Ascending aorta (tissue), 2 donors: ENCODE measurements around the gene SLC2A13. TPM values are rescaled to one million over a fixed set of nuclear protein-coding genes. Genes with fewer than 3 reads are reported as not detected.

Source experiments
- DNase-seq, 2 donors: peaks; one replicate each; pipeline ENCODE4 v3.0.0-alpha.2; 2019; ENCODE audit warnings: low spot score in 2 of 2
- H3K27ac ChIP-seq, 2 donors: fragments of 200-600 bp; sonication (generic); one replicate each; pipeline ENCODE4 v1.5.1; 2016 to 2017; ENCODE audit warnings: mild to moderate bottlenecking in 1 of 2
- H3K27me3 ChIP-seq: fragments of 200-600 bp; sonication (generic); one replicate; pipeline ENCODE4 v1.5.1; 2017
- H3K36me3 ChIP-seq, 2 donors: fragments of 200-600 bp; sonication (generic); one replicate each; pipeline ENCODE4 v1.5.1; 2016
- H3K4me1 ChIP-seq, 2 donors: fragments of 200-600 bp; sonication (generic); one replicate each; pipeline ENCODE4 v1.5.1; 2016 to 2017; ENCODE audit warnings: mild to moderate bottlenecking in 1 of 2
- H3K4me3 ChIP-seq, 2 donors: fragments of 200-600 bp; sonication (generic); one replicate each; pipeline ENCODE4 v1.5.1; 2016 to 2017; ENCODE audit warnings: mild to moderate bottlenecking in 1 of 2
- H3K9me3 ChIP-seq, 2 donors: fragments of 200-600 bp; sonication (generic); one replicate each; pipeline ENCODE4 v1.5.1; 2016
- intact Hi-C: fragments of 100-400 bp; cut with DNase I; formaldehyde crosslinking; loops from one replicate; pipeline ENCODE4 v1.15.1; 2023
- total RNA-seq: library from RNA; depleted of rRNA; stranded (reverse); fragments of >200 nt; gene quantifications from one replicate; pipeline ENCODE4 v1.1.0, GENCODE V29; 2016
- TF ChIP-seq, protein P1 (sequence below), 3 experiments: fragments of 200-600 bp in 2 of 3; fragments of 450-650 bp in 1 of 3; sonication (generic) in 2 of 3; IDR thresholded peaks; one replicate each; pipeline ENCODE4 v1.5.1; 2016 to 2019; ENCODE audit warnings: antibody characterized with exemption in 3 of 3, mild to moderate bottlenecking in 1 of 3, moderate library complexity in 1 of 3

The SLC2A13 gene
- total RNA-seq, result 23.5 TPM

DNA sequence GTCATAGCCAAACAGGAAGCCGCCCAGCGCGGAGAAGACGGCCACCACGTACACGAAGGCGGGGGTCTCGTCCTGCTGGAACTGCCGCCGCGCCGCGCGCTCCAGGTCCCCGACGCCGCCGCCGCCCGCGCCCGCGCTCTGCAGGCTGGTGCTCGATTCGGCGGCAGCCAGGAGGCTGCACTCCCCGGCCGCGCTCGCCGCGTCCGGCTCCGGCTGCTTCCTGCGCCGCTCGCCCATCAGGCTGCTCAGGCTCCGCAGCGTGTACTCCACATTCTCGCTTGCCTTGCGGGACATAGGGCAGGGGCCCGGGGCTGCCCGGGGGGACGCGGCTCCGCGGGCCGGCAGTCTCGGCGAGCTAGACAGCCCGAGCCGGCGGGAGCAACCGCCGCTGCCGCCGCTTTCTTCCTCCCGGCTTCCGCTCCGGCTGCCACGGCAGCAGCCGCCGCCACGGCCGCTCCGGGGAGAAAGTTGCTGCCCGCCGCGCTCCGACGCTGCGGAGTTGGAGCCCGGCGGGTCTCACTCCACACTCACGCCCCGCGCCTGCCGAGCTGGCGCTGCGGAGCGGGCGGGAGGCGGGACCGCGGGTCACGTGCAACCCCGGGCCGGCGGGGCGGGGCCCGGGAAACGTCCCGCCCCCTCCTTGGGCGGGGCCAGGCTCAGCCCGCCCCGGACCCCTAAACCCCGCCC lies at the start of gene SLC2A13:
SLC2A13 (minus strand) TSS at position 567 of the 687 bp plus-strand sequence; CDS start at position 294, 273 bp downstream.
- Histone ChIP-seq H3K4me3 (peak within 1 kb of the TSS; percentile 91 to 96), H3K27ac (peak within 1 kb of the TSS; percentile 86 to 90), H3K4me1 (peaks cover 0 to 10% of the 10 kb centered on the region in 2 donors), H3K36me3 (no peaks in the 10 kb centered on the region), H3K9me3 (no peaks in the 10 kb centered on the region), H3K27me3 (no peaks in the 10 kb centered on the region)
- peak in 1 of 2 donors; percentile 87 for DNase-seq
- intact Hi-C loops, result loop anchor here (1.0 to 5.0 kb wide), 4 partner anchors 38 to 663 kb away; partner anchors contain the start of gene KIF21A
- TF ChIP-seq, protein P1, sequence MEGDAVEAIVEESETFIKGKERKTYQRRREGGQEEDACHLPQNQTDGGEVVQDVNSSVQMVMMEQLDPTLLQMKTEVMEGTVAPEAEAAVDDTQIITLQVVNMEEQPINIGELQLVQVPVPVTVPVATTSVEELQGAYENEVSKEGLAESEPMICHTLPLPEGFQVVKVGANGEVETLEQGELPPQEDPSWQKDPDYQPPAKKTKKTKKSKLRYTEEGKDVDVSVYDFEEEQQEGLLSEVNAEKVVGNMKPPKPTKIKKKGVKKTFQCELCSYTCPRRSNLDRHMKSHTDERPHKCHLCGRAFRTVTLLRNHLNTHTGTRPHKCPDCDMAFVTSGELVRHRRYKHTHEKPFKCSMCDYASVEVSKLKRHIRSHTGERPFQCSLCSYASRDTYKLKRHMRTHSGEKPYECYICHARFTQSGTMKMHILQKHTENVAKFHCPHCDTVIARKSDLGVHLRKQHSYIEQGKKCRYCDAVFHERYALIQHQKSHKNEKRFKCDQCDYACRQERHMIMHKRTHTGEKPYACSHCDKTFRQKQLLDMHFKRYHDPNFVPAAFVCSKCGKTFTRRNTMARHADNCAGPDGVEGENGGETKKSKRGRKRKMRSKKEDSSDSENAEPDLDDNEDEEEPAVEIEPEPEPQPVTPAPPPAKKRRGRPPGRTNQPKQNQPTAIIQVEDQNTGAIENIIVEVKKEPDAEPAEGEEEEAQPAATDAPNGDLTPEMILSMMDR (IDR thresholded peaks at IDR 0.05), result no peak

DNA sequence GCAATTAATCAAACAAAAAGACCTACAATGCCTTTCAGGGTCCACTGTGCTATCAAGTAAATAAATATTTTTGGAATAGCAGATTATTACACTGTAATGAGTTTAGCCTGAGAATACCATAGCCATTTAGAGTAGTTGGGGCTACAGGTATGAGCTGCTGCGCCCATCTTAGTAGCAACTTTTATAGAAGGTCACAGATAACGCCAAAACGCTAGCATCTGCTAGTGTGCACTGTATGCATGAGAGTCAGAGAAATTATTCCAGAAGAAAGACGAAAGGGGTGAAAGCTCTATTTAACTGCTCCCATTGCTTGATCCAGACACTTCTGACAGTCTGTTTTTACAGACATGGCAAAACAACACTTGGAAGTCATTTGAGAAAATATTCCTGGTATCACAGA lies 48.5 kb upstream of the SLC2A13 start:
- TF ChIP-seq, protein P1 (IDR thresholded peaks at IDR 0.05), result no peak
- H3K9me3 ChIP-seq, result no peaks in the 10 kb centered on the region
- intact Hi-C loops, result loop anchor here (5.0 kb wide), 2 partner anchors 68 to 158 kb away; partner anchors contain the start of gene LRRK2
- no peaks in the 10 kb centered on the region for H3K36me3 ChIP-seq
- no peak overlapping the region for H3K4me3 ChIP-seq
- H3K27me3 ChIP-seq, result no peaks in the 10 kb centered on the region
- DNase-seq, result no peak
- H3K4me1 ChIP-seq, result no peaks in the 10 kb centered on the region
- no peak overlapping the region for H3K27ac ChIP-seq

DNA sequence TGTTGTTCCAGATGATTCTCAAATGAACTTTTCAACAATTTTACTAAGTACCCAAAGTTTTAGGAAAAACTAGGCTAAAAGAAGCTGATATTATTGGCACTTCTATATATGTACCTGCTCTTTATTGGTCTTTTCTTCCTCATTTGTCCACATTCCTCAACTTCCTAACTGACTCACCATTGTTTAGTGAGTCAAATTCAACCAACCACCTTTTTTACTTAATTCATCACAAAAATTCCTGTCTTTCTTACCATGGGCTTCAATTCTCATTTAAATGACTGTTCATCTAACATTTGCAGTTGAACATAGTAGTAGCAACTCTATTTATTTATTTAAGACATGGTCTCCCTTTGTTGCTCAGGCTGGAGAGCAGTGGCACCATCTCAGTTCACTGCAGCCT lies 47.6 kb upstream of the SLC2A13 start:
- Histone ChIP-seq H3K4me3 (no peak overlapping the region), H3K27ac (no peak overlapping the region), H3K36me3 (no peaks in the 10 kb centered on the region), H3K4me1 (no peaks in the 10 kb centered on the region), H3K27me3 (no peaks in the 10 kb centered on the region), H3K9me3 (no peaks in the 10 kb centered on the region)
- no peak for DNase-seq
- TF ChIP-seq, protein P1 (IDR thresholded peaks at IDR 0.05), result no peak
- intact Hi-C loops, result loop anchor here (5.0 kb wide), 2 partner anchors 69 to 159 kb away; partner anchors contain the start of gene LRRK2

DNA sequence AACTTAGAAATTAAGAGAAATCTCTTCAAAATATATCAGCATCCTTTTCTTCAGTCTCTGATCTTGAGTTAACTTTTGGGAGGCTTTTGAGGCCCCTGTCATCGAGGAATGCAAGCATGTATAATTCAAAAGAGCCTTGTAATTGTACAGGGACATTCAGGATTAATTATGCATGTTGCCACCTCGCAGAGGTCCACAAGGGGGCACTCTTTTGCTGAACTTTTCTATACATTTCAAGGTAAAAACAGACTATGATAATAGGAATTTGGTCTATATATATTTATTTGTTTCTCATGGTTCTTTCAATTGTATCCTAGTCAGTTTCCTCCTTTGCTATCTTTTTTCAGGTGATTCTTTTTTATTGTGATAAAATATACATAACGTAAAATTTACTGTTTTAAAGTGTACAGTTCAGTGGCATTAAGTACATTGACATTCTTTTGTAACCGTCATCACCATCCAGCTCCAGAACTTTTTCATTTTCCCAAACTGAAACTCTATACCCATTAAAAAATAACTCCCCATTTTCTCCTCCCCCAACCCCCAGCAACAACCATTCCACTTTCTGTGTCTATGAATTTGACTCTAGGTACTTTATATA lies 47.0 kb upstream of the SLC2A13 start:
- H3K36me3 ChIP-seq, result no peaks in the 10 kb centered on the region
- DNase-seq, result peak in 1 of 2 donors; percentile 73
- H3K27me3 ChIP-seq, result no peaks in the 10 kb centered on the region
- H3K4me3 ChIP-seq, result no peak overlapping the region
- H3K9me3 ChIP-seq, result no peaks in the 10 kb centered on the region
- intact Hi-C loops, result loop anchor here (5.0 kb wide), 2 partner anchors 69 to 159 kb away; partner anchors contain the start of gene LRRK2
- H3K4me1 ChIP-seq, result no peaks in the 10 kb centered on the region
- TF ChIP-seq, protein P1 (IDR thresholded peaks at IDR 0.05), result peak; percentile 37 to 81 (median 73)
- H3K27ac ChIP-seq, result no peak overlapping the region

DNA sequence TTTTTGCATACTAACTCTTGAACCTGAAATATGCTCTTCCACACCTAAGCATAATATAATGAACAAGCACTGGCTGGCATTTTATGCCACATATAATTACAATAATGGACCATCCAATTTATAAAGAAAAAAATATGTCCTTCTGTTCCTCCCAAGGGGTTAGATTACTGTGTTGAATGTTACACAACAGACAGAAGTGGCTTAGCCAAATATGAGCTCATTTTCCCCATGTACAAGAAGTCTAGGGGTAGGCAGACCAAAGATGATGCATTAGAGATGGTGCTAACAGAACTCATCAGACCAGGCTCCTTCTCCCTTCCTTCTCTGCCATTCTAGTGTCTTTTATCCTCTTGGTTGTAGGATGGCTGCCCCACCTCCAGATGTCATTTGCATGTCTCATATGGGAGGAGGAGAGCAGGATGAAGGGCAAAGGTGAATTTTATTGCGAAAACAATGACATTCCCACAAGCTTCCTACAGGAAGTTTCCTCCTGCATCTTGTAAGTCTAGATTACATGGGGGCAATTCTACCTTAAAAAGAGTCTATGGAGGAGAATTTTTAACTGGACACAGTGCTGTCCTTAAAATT lies 43.9 kb upstream of the SLC2A13 start:
- no peaks in the 10 kb centered on the region for H3K36me3 ChIP-seq
- H3K27ac ChIP-seq, result no peak overlapping the region
- H3K27me3 ChIP-seq, result no peaks in the 10 kb centered on the region
- intact Hi-C loops, result loop anchor here (5.0 kb wide), 2 partner anchors 73 to 163 kb away; partner anchors contain the start of gene LRRK2
- H3K4me3 ChIP-seq, result no peak overlapping the region
- H3K4me1 ChIP-seq, result no peaks in the 10 kb centered on the region
- TF ChIP-seq, protein P1 (IDR thresholded peaks at IDR 0.05), result no peak
- no peaks in the 10 kb centered on the region for H3K9me3 ChIP-seq
- no peak for DNase-seq
